A549 (cell line): ENCODE results near the gene FSTL4.

Experiments used
- CHD4 ChIP-seq: fragments of 200-600 bp; sonication (generic); IDR thresholded peaks from 2 replicates; pipeline ENCODE4 v1.6.1; 2016; ENCODE audit warnings: antibody characterized with exemption, mild to moderate bottlenecking, borderline replicate concordance
- EHMT2 ChIP-seq: fragments of 200-600 bp; sonication (generic); IDR thresholded peaks from 2 replicates; pipeline ENCODE4 v1.6.1; 2016; ENCODE audit warnings: antibody characterized with exemption, low read depth, mild to moderate bottlenecking, moderate library complexity
- HDAC2 ChIP-seq: fragments of 200-600 bp; sonication (generic); IDR thresholded peaks from 2 replicates; pipeline ENCODE4 v1.6.1; 2016
- NFE2L2 ChIP-seq: fragments of 150-350 bp; conservative IDR thresholded peaks from 2 replicates; pipeline ENCODE4 v1.6.1; 2014; ENCODE audit warnings: low read length
- POLR2A ChIP-seq: IDR thresholded peaks from 2 replicates; pipeline ENCODE4 v1.6.1; 2012; ENCODE audit warnings: mild to moderate bottlenecking, low read length
- POLR2AphosphoS2 ChIP-seq: conservative IDR thresholded peaks from 2 replicates; pipeline ENCODE4 v1.6.1; 2012; ENCODE audit warnings: low read length, improper control_type of control experiment, inconsistent platforms
- RNF2 ChIP-seq: fragments of 200-600 bp; sonication (generic); IDR thresholded peaks from 2 replicates; pipeline ENCODE4 v1.6.1; 2016; ENCODE audit warnings: low read depth, mild to moderate bottlenecking, antibody characterized with exemption, moderate library complexity, borderline replicate concordance
- ZFP36 ChIP-seq: fragments of 450-650 bp; IDR thresholded peaks from 2 replicates; pipeline ENCODE4 v1.6.1; 2014; ENCODE audit warnings: borderline replicate concordance; ENCODE audit not compliant: partially characterized antibody
- TF ChIP-seq, protein P1 (sequence below): fragments of >200 bp; sonication (Bioruptor Twin); formaldehyde crosslinking; IDR thresholded peaks from 3 replicates; pipeline ENCODE4 v1.5.1; 2016

DNA sequence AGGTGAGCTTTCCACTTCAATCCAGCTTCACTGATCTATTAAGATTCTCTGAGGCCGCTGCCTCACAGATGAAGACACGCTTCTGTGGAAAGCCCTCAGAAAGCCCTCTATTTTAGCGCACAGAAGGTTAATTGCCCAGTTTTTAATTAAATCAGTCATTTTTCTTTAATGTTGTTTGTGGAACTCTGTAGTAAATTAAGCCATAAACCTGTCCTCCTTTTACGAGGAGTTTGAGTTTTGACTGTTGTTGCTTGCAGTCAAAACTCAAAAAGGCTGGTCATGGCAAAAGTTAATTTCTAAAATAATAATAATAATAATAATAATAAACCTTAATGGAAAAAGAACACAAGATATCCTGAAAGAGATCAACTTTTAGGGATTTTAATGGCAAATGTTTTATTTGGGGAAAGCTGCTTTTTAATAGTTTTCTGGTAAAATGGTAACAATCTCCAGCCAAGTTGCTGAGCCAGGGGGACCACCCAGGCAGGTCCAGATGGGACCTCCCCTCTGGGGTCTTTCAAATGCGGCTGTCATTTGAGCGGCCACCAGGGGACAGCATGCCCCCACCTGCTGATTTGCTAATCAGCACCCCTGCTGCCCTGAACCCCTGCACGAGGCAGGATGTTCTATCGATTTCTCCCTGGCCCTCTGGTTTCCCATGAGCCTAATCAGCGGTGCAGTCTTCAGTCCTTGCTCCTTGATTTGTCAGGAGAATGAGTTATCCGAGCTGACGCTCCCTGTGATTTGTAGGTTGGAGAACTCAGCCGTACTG is 247.2 kb downstream of the FSTL4 start:
- TF ChIP-seq NFE2L2: no peak
- no peak for TF ChIP-seq POLR2A
- TF ChIP-seq EHMT2: no peak
- no peak for TF ChIP-seq RNF2
- TF ChIP-seq CHD4: no peak
- TF ChIP-seq HDAC2: no peak
- TF ChIP-seq, protein P1, sequence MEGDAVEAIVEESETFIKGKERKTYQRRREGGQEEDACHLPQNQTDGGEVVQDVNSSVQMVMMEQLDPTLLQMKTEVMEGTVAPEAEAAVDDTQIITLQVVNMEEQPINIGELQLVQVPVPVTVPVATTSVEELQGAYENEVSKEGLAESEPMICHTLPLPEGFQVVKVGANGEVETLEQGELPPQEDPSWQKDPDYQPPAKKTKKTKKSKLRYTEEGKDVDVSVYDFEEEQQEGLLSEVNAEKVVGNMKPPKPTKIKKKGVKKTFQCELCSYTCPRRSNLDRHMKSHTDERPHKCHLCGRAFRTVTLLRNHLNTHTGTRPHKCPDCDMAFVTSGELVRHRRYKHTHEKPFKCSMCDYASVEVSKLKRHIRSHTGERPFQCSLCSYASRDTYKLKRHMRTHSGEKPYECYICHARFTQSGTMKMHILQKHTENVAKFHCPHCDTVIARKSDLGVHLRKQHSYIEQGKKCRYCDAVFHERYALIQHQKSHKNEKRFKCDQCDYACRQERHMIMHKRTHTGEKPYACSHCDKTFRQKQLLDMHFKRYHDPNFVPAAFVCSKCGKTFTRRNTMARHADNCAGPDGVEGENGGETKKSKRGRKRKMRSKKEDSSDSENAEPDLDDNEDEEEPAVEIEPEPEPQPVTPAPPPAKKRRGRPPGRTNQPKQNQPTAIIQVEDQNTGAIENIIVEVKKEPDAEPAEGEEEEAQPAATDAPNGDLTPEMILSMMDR: peak; percentile 23; the same call in 1 of the 3 replicates
- no peak for TF ChIP-seq ZFP36
- TF ChIP-seq POLR2AphosphoS2: no peak
